HG03378 (cell line): ENCODE measurements around the gene TRIM10.
"Not testable (repeated sequence)": the region's sequence is repeated elsewhere in the genome, so short reads cannot be mapped to it uniquely, and the experiment has no call there.

Experiments used
- ATAC-seq: cut with Tn5 transposase; IDR thresholded peaks from one replicate; pipeline ENCODE4 v1.9.1; 2021; ENCODE audit warnings: mild to moderate bottlenecking, moderate library complexity; ENCODE audit not compliant: unreplicated experiment

TRIM10 gene

DNA sequence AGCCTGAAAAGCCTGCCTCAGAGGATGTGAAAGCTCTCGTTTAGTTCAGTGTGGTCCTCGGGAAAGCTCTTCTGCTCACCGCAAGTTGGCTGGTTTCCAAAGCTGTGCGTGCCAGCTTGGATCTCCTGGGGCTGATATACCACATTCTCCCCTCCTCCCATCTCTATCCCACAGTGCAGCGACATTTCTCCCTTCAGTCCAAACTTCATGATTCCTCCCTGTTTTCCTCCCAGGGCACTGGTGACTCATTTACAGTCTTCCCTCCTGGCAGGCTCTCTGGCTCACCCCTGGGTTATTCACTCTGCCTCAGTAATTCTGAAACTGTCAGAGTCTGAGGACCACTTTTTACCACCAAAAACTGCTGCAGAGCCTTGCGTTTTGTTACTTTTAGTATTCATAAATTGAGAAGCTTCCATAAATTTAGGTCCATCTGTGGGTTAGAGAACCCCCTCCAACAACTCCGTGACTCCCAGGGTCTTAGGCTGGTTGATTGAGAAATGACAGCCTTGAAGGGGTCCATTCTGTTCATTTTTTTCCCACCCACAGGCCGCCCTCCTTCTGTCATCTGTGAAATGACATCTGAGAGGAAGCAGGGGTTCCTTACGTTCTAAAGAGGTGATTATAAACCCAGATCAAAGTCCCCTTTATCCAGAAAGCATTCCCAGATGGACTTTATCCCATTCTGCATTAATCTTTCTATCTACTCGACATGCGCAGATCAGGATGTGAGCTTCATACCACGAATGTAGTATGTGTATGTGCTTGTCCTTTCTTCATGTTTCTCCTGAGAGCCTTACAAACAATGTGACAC, 6.1 kb downstream of the TRIM10 start:
- no peak for ATAC-seq

- ATAC-seq, result no peak
Measured at GRCh38 chr6:30154061-30154460, 7.0 kb downstream of the TRIM10 start.

- no peak for ATAC-seq
Measured at GRCh38 chr6:30152910-30153610, 8.0 kb downstream of the TRIM10 start.

- ATAC-seq, result no peak
Measured at GRCh38 chr6:30152016-30152673, 8.9 kb downstream of the TRIM10 start.

DNA sequence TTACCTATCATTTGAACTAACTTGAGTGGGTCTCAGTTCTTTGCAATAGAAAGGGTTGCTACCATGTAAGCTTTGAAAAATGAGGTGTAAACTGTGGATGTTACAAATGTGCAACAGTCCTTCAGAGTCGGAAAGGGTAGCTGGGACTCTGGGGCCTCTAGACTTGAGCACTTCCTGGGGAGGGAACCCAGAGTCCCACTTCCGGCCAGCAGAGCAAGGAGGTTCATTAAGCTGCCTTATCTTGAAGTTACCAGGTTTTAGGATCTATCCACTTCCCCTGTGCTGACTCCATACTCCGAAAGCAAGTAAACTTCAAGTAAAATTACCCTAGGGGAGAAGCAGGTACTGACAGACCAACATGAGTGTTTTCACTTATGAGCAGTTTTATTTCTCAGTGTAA, 9.4 kb downstream of the TRIM10 start:
- no peak for ATAC-seq

GRCh38 chr6:30150671-30151395, 10.2 kb downstream of the TRIM10 start:
- ATAC-seq, result no peak

DNA sequence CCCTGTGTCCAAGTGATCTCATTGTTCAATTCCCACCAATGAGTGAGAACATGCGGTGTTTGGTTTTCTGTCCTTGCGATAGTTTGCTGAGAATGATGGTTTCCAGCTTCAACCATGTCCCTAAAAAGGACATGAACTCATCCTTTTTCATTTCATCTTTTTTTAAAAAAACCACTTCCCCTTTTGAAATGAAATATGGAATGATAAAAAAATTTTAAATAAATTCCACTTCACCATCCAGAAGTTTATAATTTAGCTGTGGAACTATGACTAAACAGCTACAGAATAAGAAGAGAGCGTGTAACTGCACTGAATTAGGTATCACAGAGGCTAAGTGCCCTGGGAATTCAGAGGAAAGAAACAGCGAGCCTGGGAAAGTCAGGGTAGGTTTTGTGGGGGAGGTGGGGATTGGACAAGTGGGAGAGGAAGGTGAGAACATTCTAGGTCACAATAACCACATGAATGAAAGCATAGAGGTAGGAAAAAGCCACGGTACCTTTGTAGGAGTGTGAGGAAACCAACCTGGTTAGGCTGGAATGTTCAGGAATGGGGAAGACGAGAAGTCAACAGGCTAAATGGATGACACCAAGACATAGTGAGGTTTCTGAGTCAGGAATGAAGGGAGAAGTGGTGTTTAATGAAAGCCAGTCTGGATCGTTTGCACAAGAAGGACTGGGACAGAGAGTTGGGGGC, 11.0 kb downstream of the TRIM10 start:
- ATAC-seq, result no peak

- ATAC-seq, result no peak
Measured at GRCh38 chr6:30149234-30149633, 11.8 kb downstream of the TRIM10 start.

- no peak for ATAC-seq
Measured at GRCh38 chr6:30147096-30147495, 13.9 kb downstream of the TRIM10 start.

GRCh38 chr6:30145818-30146217, 15.2 kb downstream of the TRIM10 start:
- ATAC-seq, result no peak

DNA sequence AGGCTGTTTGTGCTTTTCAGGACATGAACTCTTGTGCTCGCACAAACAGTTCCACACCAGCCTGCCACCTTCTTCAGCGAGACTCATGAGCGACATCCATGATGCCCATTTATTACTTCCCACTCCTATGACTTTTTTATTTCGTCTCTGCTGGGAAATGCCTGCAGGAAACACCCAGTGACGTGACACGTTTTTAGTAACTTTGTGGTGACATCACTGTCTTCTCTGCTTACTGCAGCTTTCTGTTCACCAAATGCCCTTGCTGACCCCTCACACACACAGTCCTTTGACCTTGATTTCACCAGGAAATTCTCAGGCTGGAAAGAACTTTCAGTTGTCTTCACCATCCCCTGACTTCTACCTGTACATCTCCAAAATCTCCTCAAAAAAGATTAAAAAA, 16.2 kb downstream of the TRIM10 start:
- no peak for ATAC-seq

GRCh38 chr6:30143780-30144179, 17.2 kb downstream of the TRIM10 start:
- no peak for ATAC-seq

- ATAC-seq, result no peak
Measured at GRCh38 chr6:30142665-30143064, 18.3 kb downstream of the TRIM10 start.

DNA sequence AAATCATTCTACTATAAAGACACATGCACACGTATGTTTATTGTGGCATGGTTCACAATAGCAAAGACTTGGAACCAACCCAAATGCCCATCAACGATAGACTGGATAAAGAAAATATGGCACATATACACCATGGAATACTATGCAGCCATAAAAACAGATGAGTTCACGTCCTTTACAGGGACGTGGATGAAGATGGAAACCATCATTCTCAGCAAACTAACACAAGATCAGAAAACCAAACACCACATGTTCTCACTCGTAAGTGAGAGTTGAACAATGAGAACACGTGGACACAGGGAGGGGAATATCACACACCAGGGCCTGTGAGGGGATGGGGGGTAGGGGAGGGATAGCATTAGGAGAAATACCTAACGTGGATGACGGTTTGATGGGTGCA, 20.8 kb downstream of the TRIM10 start:
- ATAC-seq, result not testable (repeated sequence)

- ATAC-seq, result no peak
Measured at GRCh38 chr6:30136570-30137286, 24.3 kb downstream of the TRIM10 start.

DNA sequence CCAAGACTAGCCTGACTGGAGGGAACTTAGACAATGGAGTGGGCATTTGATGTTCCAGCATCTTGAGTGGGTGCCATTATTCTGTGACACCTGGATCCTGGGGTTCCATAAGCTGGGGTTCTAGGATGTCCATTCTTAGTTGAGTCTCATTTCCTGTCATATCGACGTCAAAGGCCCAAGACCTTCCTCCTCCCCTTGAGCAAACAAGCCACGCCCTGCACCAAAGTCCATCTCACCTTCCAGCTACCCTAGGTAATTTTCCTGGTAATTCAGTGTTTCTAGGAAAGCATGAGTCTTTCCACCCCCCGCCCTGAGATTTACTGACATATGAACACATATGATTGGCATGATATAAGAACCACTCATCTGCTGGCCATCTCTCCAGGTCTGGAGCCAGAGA, 25.3 kb downstream of the TRIM10 start, which contains the start of gene TRIM40:
Gene TRIM40, plus strand, starts transcription at position 384 of the 400 bp plus-strand sequence. CDS start 897 bp downstream, outside the sequence.
- no peak for ATAC-seq

GRCh38 chr6:30135147-30135546, 25.9 kb downstream of the TRIM10 start:
- no peak for ATAC-seq

- no peak for ATAC-seq
Measured at GRCh38 chr6:30131947-30132497, 29.0 kb downstream of the TRIM10 start.
